Measurements from ENCODE around the gene INKA1.

The INKA1 gene

GRCh38 chr3:49787536-49787935, 15.5 kb upstream of the INKA1 start:
- Histone ChIP-seq H3K27me3 (replicated peaks; ENCODE audit: control insufficient read depth, insufficient read depth, low read length) (no peaks in the 10 kb centered on the region), H3K36me3 (ENCODE audit: control insufficient read depth, insufficient read depth, low read length, severe bottlenecking) (no peaks in the 10 kb centered on the region), H3K9me3 (ENCODE audit: control insufficient read depth, low read length) (no peaks in the 10 kb centered on the region), H3K9ac (ENCODE audit: low read length) (no peak overlapping the region), H3K4me3 (ENCODE audit: low read length) (no peak overlapping the region), H3K4me1 (ENCODE audit: control insufficient read depth, insufficient read depth, low read length) (peaks cover 15% of the 10 kb centered on the region)
- no peak for DNase-seq (ENCODE audit: low read depth)

GRCh38 chr3:49788056-49788455, 15.0 kb upstream of the INKA1 start:
- no peak for DNase-seq (ENCODE audit: low read depth)
- Histone ChIP-seq H3K27me3 (replicated peaks; ENCODE audit: control insufficient read depth, insufficient read depth, low read length) (no peaks in the 10 kb centered on the region), H3K9me3 (ENCODE audit: control insufficient read depth, low read length) (no peaks in the 10 kb centered on the region), H3K4me1 (ENCODE audit: control insufficient read depth, insufficient read depth, low read length) (peaks cover 15% of the 10 kb centered on the region), H3K4me3 (ENCODE audit: low read length) (no peak overlapping the region), H3K9ac (ENCODE audit: low read length) (no peak overlapping the region), H3K36me3 (ENCODE audit: control insufficient read depth, insufficient read depth, low read length, severe bottlenecking) (no peaks in the 10 kb centered on the region)

- Histone ChIP-seq H3K27me3 (replicated peaks; ENCODE audit: control insufficient read depth, insufficient read depth, low read length) (no peaks in the 10 kb centered on the region), H3K4me1 (ENCODE audit: control insufficient read depth, insufficient read depth, low read length) (peaks cover 6% of the 10 kb centered on the region), H3K4me3 (ENCODE audit: low read length) (no peak overlapping the region), H3K36me3 (ENCODE audit: control insufficient read depth, insufficient read depth, low read length, severe bottlenecking) (no peaks in the 10 kb centered on the region), H3K9ac (ENCODE audit: low read length) (no peak overlapping the region), H3K9me3 (ENCODE audit: control insufficient read depth, low read length) (no peaks in the 10 kb centered on the region)
- no peak for DNase-seq (ENCODE audit: low read depth)
Observed at GRCh38 chr3:49790626-49791411, 12.2 kb upstream of the INKA1 start.

GRCh38 chr3:49791571-49791970, 11.5 kb upstream of the INKA1 start:
- Histone ChIP-seq H3K27me3 (replicated peaks; ENCODE audit: control insufficient read depth, insufficient read depth, low read length) (no peaks in the 10 kb centered on the region), H3K9ac (ENCODE audit: low read length) (no peak overlapping the region), H3K36me3 (ENCODE audit: control insufficient read depth, insufficient read depth, low read length, severe bottlenecking) (no peaks in the 10 kb centered on the region), H3K4me1 (ENCODE audit: control insufficient read depth, insufficient read depth, low read length) (peaks cover 6% of the 10 kb centered on the region), H3K4me3 (ENCODE audit: low read length) (no peak overlapping the region), H3K9me3 (ENCODE audit: control insufficient read depth, low read length) (no peaks in the 10 kb centered on the region)
- no peak for DNase-seq (ENCODE audit: low read depth)

GRCh38 chr3:49792371-49793150, 10.5 kb upstream of the INKA1 start:
- H3K36me3 ChIP-seq (ENCODE audit: control insufficient read depth, insufficient read depth, low read length, severe bottlenecking): no peaks in the 10 kb centered on the region
- H3K4me1 ChIP-seq (ENCODE audit: control insufficient read depth, insufficient read depth, low read length): no peaks in the 10 kb centered on the region
- H3K9ac ChIP-seq (ENCODE audit: low read length): no peak overlapping the region
- H3K27me3 ChIP-seq (replicated peaks; ENCODE audit: control insufficient read depth, insufficient read depth, low read length): no peaks in the 10 kb centered on the region
- DNase-seq (ENCODE audit: low read depth): no peak
- H3K9me3 ChIP-seq (ENCODE audit: control insufficient read depth, low read length): no peaks in the 10 kb centered on the region
- H3K4me3 ChIP-seq (ENCODE audit: low read length): no peak overlapping the region

- H3K27me3 ChIP-seq (replicated peaks; ENCODE audit: control insufficient read depth, insufficient read depth, low read length): no peaks in the 10 kb centered on the region
- H3K9ac ChIP-seq (ENCODE audit: low read length): no peak overlapping the region
- DNase-seq (ENCODE audit: low read depth): no peak
- no peaks in the 10 kb centered on the region for H3K4me1 ChIP-seq (ENCODE audit: control insufficient read depth, insufficient read depth, low read length)
- H3K4me3 ChIP-seq (ENCODE audit: low read length): no peak overlapping the region
- no peaks in the 10 kb centered on the region for H3K36me3 ChIP-seq (ENCODE audit: control insufficient read depth, insufficient read depth, low read length, severe bottlenecking)
- H3K9me3 ChIP-seq (ENCODE audit: control insufficient read depth, low read length): no peaks in the 10 kb centered on the region
Observed at GRCh38 chr3:49793486-49794085, 9.5 kb upstream of the INKA1 start.

GRCh38 chr3:49794431-49794830, 8.6 kb upstream of the INKA1 start:
- H3K4me1 ChIP-seq (ENCODE audit: control insufficient read depth, insufficient read depth, low read length): peaks cover 5% of the 10 kb centered on the region
- H3K27me3 ChIP-seq (replicated peaks; ENCODE audit: control insufficient read depth, insufficient read depth, low read length): no peaks in the 10 kb centered on the region
- H3K4me3 ChIP-seq (ENCODE audit: low read length): no peak overlapping the region
- DNase-seq (ENCODE audit: low read depth): no peak
- no peak overlapping the region for H3K9ac ChIP-seq (ENCODE audit: low read length)
- H3K36me3 ChIP-seq (ENCODE audit: control insufficient read depth, insufficient read depth, low read length, severe bottlenecking): no peaks in the 10 kb centered on the region
- no peaks in the 10 kb centered on the region for H3K9me3 ChIP-seq (ENCODE audit: control insufficient read depth, low read length)

GRCh38 chr3:49794926-49795905, 7.8 kb upstream of the INKA1 start:
- no peak overlapping the region for H3K9ac ChIP-seq (ENCODE audit: low read length)
- no peaks in the 10 kb centered on the region for H3K27me3 ChIP-seq (replicated peaks; ENCODE audit: control insufficient read depth, insufficient read depth, low read length)
- no peak for DNase-seq (ENCODE audit: low read depth)
- H3K9me3 ChIP-seq (ENCODE audit: control insufficient read depth, low read length): no peaks in the 10 kb centered on the region
- H3K36me3 ChIP-seq (ENCODE audit: control insufficient read depth, insufficient read depth, low read length, severe bottlenecking): no peaks in the 10 kb centered on the region
- no peak overlapping the region for H3K4me3 ChIP-seq (ENCODE audit: low read length)
- H3K4me1 ChIP-seq (ENCODE audit: control insufficient read depth, insufficient read depth, low read length): peaks cover 13% of the 10 kb centered on the region

GRCh38 chr3:49799105-49799504, 4.0 kb upstream of the INKA1 start:
- no peaks in the 10 kb centered on the region for H3K9me3 ChIP-seq (ENCODE audit: control insufficient read depth, low read length)
- no peaks in the 10 kb centered on the region for H3K27me3 ChIP-seq (replicated peaks; ENCODE audit: control insufficient read depth, insufficient read depth, low read length)
- peaks cover 21% of the 10 kb centered on the region for H3K4me1 ChIP-seq (ENCODE audit: control insufficient read depth, insufficient read depth, low read length)
- peak overlapping the region; percentile 50 for H3K4me3 ChIP-seq (ENCODE audit: low read length)
- no peaks in the 10 kb centered on the region for H3K36me3 ChIP-seq (ENCODE audit: control insufficient read depth, insufficient read depth, low read length, severe bottlenecking)
- peak overlapping the region; percentile 37 for H3K9ac ChIP-seq (ENCODE audit: low read length)
- no peak for DNase-seq (ENCODE audit: low read depth)

- Histone ChIP-seq H3K9ac (ENCODE audit: low read length) (peak within 1 kb of the TSS; percentile 37), H3K4me3 (ENCODE audit: low read length) (peak within 1 kb of the TSS; percentile 50)
Observed at GRCh38 chr3:49799761-49800160, 3.3 kb upstream of the INKA1 start, which contains the start of gene CDHR4. Gene CDHR4 (minus strand): TSS chr3:49799873. CDS start chr3:49799812, 61 bp downstream.

More at GRCh38 chr3:49799761-49800160, 3.3 kb upstream of the INKA1 start, which contains the start of gene CDHR4:
- Histone ChIP-seq H3K36me3 (ENCODE audit: control insufficient read depth, insufficient read depth, low read length, severe bottlenecking) (no peaks in the 10 kb centered on the region), H3K9me3 (ENCODE audit: control insufficient read depth, low read length) (no peaks in the 10 kb centered on the region), H3K4me1 (ENCODE audit: control insufficient read depth, insufficient read depth, low read length) (peaks cover 28% of the 10 kb centered on the region), H3K27me3 (replicated peaks; ENCODE audit: control insufficient read depth, insufficient read depth, low read length) (no peaks in the 10 kb centered on the region)
- DNase-seq (ENCODE audit: low read depth): peak; percentile 80

Data from adipocyte (in vitro differentiated cells).